AG08396 (cell line): ENCODE measurements around the gene CMTM4.

Experiments used
- DNase-seq: peaks from one replicate; pipeline ENCODE4 v3.0.0; 2012; ENCODE audit warnings: low spot score, mixed read lengths

CMTM4 gene

DNA sequence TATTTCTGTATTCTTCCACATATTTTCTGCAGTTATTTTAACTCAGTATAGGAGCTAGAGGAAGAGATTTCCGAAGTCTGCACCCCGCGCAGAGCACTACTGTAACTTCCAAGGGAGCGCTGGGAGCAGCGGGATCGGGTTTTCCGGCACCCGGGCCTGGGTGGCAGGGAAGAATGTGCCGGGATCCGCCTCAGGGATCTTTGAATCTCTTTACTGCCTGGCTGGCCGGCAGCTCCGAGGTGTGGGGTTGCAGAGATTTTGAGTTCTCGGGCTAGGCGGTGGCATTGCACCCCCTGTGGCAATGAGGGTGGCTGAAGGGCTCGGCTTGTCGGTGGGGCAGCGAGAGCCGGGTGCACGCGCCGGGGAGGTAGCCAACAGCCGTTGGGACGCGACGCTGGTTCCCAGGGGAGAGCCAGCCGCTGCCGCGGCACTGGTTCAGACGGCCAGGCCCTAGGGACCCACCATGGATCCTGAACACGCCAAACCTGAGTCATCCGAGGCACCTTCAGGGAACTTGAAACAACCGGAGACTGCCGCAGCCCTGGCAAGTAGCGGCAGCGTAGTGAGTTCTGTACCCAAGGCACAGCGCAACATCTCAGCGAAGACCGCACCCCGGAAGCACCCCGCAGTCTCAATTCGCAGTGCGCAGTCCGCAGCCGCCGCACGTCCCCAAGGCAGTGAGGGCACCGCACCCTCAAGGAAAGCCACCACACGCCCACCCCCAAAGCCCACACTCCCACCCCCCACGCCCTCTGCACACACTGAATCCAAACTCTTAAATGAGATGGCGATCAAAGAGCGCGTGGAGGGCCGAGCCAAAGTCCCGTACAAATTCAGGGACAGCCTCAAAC lies 130.3 kb downstream of the CMTM4 start, which contains the start of gene CMTM1:
Gene CMTM1, plus strand, starts transcription at position 389 of the 851 bp plus-strand sequence. Its CDS starts 75 bp downstream, at position 464.
- DNase-seq, result no peak
